Stimulated activated CD8-positive, alpha-beta memory T cell treated with anti-CD3 and anti-CD28 coated beads, Interleukin-12 subunit alpha, Interleukin-12 subunit beta, amount 100 ng/mL, for 1 hour (primary cell): ENCODE results near the gene SHISA2.
A peak's percentile ranks its signal among the peaks of the same experiment; 100 is the strongest.

Source experiments
- DNase-seq: peaks from one replicate; pipeline ENCODE4 v3.0.0-alpha.2; 2020; ENCODE audit warnings: low read depth

SHISA2 gene

DNA sequence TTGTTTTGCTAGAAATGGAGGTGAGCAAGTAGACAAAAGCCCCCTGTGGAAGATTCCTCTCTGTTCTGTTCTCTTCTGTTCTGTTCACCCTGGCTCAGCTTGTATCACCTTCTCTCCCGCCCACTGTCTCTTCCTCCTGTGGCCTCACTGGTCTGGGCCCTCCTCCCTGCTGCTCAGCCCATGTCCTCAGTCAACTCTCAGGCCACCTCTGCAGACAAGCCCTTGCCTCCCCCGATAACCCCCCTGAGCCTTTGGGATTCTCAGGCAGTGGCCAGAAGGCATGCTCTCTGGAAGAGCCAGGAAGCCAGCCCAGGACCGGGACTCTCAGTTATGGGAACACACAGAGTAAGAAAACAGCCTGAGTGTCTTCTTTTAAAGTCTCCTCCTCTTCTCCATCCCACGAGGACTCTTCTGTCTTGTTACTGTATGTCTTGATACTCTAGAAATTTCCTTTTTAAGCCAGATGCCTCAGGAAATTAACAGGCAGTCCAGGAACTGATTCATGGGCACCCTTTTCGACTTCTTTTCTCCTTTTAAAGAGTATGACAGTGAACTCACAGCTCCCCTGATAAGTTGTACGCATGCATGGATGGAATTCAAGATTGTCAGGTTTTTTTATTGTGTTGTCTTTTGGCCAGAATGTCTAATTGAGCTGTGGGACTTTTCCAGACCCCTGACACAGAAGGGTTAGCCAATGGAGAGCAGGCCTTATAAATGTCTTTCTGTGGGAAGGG lies 33.7 kb downstream of the SHISA2 start:
- DNase-seq, result no peak

DNA sequence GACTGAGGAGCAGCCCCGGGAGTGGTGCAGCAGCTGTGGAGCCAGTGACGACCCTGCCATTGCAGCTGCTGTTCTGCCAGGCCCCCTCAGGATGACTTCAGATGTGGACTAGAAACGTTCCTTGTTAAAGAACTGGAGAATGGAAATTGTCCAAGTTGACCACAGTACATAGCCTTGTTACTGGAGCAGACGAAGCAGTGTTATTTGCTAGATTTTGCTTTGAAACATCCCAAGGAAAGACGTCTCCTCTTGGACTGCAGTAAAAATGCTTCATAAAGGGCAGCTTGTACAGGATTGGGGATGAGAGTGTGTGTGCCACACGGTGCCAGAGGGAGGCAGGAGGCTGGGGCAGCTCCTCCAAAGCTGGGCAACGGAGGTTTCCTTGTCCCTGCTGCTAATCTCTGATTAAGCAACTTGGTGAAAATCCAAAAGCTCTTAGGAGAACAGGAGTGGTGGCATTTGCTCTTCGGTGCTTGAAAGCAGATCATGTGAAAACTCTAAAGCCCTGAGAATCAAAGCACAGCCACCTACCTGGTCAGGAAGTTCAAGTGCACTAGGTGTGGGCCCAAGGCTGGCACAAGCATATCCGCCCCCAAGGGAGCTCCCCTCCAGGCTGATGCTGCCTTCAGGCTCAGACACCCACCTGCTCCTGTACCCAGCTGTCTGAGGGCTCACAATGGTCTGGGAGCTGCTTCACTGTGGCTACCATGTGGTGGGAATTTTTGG lies 34.5 kb downstream of the SHISA2 start:
- no peak for DNase-seq

- no peak for DNase-seq
These were observed 35.6 kb downstream of the SHISA2 start for GRCh38 chr13:26016189-26016588.

DNA sequence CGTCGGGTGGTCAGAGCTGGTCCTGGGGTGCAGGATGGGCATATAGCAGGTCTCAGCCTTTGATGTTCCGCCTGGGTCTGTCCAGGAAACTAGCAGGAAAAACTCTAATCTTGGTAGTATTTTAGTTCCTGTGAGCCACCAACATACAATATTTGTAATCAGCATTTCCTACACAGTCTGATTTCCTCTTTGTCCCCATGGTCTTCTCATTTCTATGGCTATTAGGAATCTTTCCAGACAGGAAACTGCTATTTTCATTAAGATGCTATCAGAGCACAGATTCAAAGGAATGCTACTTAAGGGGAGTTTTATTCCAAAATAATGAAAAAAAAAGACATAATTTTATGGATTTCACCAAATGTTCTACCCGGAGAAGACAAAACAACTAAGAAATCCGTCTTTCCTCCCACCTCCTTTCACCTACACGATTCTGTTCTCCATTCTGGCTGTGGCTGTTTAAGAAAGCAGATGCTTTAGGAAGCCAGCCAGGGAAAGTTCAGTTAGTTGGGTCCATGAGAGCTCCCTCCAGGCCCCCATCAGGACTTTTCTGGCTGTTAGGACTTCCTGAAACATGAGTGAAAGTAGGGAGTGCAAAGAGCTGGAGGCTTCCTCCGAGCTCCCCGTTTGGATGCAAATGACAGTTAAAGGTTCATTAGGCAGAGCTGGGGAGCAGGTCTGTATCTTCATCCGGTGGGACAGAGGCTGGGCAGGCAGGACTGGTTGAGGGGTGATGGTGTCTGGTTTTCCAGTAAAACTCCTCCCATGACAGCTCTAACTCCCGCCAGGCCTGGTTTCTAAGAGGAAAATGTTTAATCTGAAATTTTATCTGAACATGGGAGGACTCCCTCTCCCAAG lies 36.3 kb downstream of the SHISA2 start:
- no peak for DNase-seq

GRCh38 chr13:26012995-26013394 lies 38.8 kb downstream of the SHISA2 start:
- no peak for DNase-seq

- peak; percentile 23 for DNase-seq
These were observed 39.6 kb downstream of the SHISA2 start for GRCh38 chr13:26011996-26012821.

DNA sequence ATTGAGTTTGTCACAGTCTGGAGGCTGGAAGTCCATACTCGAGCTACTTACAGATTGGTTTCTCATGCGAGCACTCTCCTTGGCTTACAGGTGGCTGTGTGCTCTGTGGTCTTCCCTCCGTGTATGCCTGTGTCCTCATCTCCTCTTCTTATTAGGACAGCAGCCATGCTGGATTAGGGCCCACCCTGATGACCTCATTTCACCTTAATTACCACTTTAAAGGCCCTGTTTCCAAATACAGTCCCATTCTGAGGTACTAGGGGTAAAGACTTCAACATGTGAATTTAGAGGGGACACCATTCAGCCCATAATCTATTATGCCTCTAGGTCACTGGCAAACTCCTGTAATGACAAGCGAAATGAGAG lies 40.6 kb downstream of the SHISA2 start:
- DNase-seq, result no peak

GRCh38 chr13:26010487-26011207 lies 41.2 kb downstream of the SHISA2 start:
- DNase-seq, result no peak

DNA sequence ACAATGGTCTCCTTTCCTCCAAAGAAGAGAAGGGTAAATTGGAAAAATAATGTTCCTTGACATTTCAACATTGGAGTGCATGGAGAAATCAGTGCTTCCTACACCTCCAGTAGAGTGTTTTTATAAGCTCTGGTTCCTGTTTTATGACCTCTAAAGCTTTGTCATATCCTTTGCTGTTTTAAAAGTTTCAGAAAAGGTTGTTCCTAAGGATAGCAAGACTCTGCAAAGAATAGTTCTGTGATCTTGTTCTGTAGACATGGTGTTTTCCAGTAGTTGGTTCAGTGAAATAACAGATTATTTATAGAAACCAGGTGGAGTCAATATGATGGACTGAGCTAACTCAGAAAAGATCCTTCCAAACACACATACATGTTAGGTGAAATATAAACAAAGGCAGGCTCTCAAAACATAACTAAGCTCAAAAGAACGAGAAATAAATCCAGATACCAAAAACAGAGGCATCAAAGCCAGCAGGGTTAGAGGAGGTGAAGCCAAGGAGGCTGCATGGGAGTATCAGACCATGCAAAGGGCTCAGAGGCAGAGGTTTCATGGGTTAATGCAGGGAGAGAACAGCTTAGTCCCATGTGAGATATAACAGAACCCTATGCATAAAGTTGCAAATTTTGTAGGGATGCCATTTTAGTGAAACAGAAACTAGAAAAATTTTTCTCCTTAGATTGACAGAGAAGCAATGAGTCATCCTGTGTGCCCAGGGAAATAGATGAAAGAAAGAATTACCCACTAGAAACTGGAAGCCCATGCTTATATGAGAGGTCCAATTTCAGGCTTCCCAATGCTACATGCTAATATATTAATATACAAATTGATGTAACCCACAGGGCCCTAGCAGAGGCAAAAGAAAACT lies 44.3 kb downstream of the SHISA2 start:
- no peak for DNase-seq
